Hair follicle dermal papilla cell (primary cell): ENCODE data around the gene STK4. TPM values are rescaled to one million over a fixed set of nuclear protein-coding genes. Genes with fewer than 3 reads are reported as not detected.

ENCODE experiments used
- small RNA-seq: library from RNA; depleted of rRNA; stranded (forward); fragments of <200 nt; gene quantifications from one replicate; pipeline ENCODE3, GENCODE V24; 2012
- total RNA-seq: library from RNA; depleted of rRNA; stranded (reverse); fragments of >200 nt; gene quantifications from 2 replicates; pipeline ENCODE4 v1.2.3, GENCODE V29; 2012

The STK4 gene
- total RNA-seq, result 35.2 and 36.1 TPM in 2 replicates

GRCh38 chr20:44966030-44966961 is at the start of gene STK4:
STK4 (plus strand) TSS chr20:44966512; CDS start chr20:44966569, 57 bp downstream.

GRCh38 chr20:44960103-44960852 is 6.0 kb upstream of the STK4 start, which contains the start of gene TOMM34:
TOMM34 (minus strand) TSS chr20:44960397; CDS start chr20:44960333, 64 bp downstream.

GRCh38 chr20:45100563-45101245 is 134.4 kb downstream of the STK4 start, which contains the start of gene KCNS1:
KCNS1 (minus strand) TSS chr20:45101127; CDS start chr20:45099236, 1,891 bp downstream.

GRCh38 chr20:45114465-45115385 is 148.4 kb downstream of the STK4 start, which contains the start of gene WFDC5:
WFDC5 (minus strand) TSS chr20:45115174; CDS start chr20:45115083, 91 bp downstream.

GRCh38 chr20:45124365-45124764 is 158.1 kb downstream of the STK4 start, which contains the start of gene WFDC12:
WFDC12 (minus strand) TSS chr20:45124465; CDS start chr20:45124447, 18 bp downstream.

Small RNAs within 50 kb of the gene (small RNA-seq; reads per million reads assigned to genes)
- not detected for gene RF00019

Other genes with a start within 250 kb of the STK4 start
- gene KCNK15, start 220.6 kb upstream of the STK4 start, total RNA-seq, result 115 and 133 TPM in 2 replicates
- gene RIMS4, start 156.0 kb upstream of the STK4 start, total RNA-seq, result under 0.01 and 0.16 TPM in 2 replicates
- gene YWHAB, start 80.8 kb upstream of the STK4 start, total RNA-seq, result 131 and 148 TPM in 2 replicates
- 9.2 and 13.5 TPM in 2 replicates for gene PABPC1L, start 56.5 kb upstream of the STK4 start, total RNA-seq
- 17.0 and 22.8 TPM in 2 replicates for gene TOMM34, start 6.1 kb upstream of the STK4 start, total RNA-seq
- 5.3 and 5.5 TPM in 2 replicates for gene KCNS1, start 134.6 kb downstream of the STK4 start, total RNA-seq
- not detected in 2 replicates for gene WFDC5, start 148.7 kb downstream of the STK4 start, total RNA-seq
- not detected in 2 replicates for gene WFDC12, start 158.0 kb downstream of the STK4 start, total RNA-seq
- not detected in 2 replicates for gene PI3, start 208.4 kb downstream of the STK4 start, total RNA-seq
- not detected in 2 replicates for gene SEMG1, start 240.5 kb downstream of the STK4 start, total RNA-seq